Measurements from ENCODE around the gene KISS1R. TPM values are rescaled to one million over a fixed set of nuclear protein-coding genes. Genes with fewer than 3 reads are reported as not detected.
A peak's percentile ranks its signal among the peaks of the same experiment; 100 is the strongest.

Gene KISS1R
- total and polyA plus RNA-seq, 8 donors, result 0.16 to 1.0 (median 0.31) TPM; not detected in 2

DNA sequence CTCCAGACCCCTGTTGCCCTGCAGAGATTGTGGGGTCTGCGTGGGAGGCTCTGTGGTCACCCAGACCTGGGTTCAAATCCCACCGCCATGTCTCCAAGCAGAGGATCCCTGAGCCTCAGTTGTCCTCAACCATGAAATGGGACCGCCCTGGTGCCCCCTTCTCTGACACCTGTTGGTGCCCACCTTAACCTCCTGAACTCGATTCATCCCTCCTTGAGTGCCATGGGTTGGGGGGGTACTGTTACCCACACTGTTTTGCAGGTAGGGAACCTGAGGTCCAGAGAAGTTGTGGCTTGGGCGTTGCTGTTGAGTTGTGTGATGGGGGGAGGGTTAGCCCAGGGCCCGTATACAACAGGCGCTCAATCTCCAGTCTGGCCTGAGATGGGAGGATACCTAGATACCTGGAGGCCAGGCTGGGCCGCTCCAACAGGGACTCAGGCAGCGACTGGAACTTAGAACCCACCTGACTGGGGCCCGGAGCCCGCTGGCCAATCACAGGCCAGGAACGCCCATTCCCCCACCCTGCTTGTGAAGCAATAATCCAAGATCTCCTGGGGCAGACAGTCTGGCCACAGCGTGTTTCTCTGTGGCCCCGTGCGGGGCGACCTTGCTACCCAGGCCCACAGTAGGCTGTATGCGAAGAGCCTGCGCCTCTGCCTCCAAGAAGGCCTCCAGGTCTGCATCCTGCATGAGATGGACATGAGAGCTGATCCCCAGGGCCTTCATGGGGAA lies 11.5 kb downstream of the KISS1R start:
- DNase-seq (no peak), FAIRE-seq (no peak), ATAC-seq (no peak)
- no peak overlapping the region for H3K4me3 ChIP-seq
- TF ChIP-seq, protein P1, sequence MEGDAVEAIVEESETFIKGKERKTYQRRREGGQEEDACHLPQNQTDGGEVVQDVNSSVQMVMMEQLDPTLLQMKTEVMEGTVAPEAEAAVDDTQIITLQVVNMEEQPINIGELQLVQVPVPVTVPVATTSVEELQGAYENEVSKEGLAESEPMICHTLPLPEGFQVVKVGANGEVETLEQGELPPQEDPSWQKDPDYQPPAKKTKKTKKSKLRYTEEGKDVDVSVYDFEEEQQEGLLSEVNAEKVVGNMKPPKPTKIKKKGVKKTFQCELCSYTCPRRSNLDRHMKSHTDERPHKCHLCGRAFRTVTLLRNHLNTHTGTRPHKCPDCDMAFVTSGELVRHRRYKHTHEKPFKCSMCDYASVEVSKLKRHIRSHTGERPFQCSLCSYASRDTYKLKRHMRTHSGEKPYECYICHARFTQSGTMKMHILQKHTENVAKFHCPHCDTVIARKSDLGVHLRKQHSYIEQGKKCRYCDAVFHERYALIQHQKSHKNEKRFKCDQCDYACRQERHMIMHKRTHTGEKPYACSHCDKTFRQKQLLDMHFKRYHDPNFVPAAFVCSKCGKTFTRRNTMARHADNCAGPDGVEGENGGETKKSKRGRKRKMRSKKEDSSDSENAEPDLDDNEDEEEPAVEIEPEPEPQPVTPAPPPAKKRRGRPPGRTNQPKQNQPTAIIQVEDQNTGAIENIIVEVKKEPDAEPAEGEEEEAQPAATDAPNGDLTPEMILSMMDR (IDR thresholded peaks at IDR 0.05), result no peak
- intact Hi-C loops (cut with DNase I), result loop anchor here in 1 of 3 donors (10.0 kb wide), 1 partner anchor 56 kb away; the partner anchor contains the start of gene WDR18
- H3K9me3 ChIP-seq, result no peaks in the 10 kb centered on the region
- peaks cover 5 to 16% (median 14%) of the 10 kb centered on the region in 3 donors for H3K4me1 ChIP-seq
- 87 to 89% methylated on average over 18 of the region's 18 CpGs for WGBS, 2 donors
- H3K27me3 ChIP-seq, result no peaks in the 10 kb centered on the region
- no peak overlapping the region for H3K27ac ChIP-seq
- no peaks in the 10 kb centered on the region for H3K36me3 ChIP-seq

DNA sequence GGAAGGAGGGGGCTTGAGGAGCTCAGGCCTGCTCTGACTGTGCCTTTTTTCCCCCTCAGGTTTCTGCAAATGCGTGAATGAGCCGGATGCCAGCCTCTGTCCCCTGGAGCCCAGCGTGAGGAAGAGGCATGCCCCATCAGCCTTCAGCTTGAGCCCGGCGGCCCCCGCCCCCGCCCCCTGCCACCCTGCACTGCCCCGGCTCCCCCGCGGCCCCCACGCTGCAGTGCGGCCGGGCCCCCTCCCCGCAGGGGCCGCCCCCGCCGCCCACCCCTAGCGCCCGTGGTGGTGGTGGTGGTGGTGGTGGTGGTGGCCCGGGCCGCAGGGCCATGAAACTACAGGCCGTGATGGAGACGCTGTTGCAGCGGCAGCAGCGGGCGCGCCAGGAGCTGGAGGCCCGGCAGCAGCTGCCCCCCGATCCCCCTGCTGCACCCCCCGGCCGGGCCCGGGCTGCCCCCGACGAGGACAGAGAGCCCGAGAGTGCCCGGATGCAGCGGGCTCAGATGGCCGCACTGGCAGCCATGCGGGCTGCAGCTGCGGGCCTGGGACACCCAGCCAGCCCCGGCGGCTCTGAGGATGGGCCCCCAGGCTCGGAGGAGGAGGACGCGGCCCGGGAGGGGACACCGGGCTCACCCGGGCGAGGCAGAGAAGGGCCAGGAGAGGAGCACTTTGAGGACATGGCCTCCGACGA lies 12.2 kb downstream of the KISS1R start:
- FAIRE-seq, result no peak
- DNase-seq, result no peak
- intact Hi-C loops (cut with DNase I), result loop anchor here in 1 of 3 donors (10.0 kb wide), 1 partner anchor 55 kb away; the partner anchor contains the start of gene WDR18

DNA sequence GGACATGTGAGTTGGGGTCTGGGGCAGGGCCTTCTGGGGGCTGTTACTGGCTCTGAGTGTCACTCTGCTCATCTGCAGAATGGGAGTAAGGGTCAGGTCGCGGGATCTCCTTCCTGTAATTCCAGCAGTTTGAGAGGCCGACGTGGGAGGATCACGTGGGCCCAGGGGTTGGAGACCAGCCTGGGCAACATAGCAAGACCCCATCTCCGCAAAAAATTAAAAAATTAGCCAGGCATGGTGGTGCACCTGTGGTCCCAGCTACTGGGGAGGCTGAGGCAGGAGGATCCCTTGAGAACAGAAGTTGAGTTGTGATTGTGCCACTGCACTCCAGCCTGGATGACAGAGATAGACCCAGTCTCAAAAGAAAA lies 12.7 kb downstream of the KISS1R start:
- FAIRE-seq (no peak), ATAC-seq (no peak), DNase-seq (no peak)
- Histone ChIP-seq H3K9me3 (no peaks in the 10 kb centered on the region), H3K4me1 (peaks cover 12 to 27% (median 21%) of the 10 kb centered on the region in 3 donors), H3K27ac (no peak overlapping the region), H3K27me3 (no peaks in the 10 kb centered on the region), H3K36me3 (no peaks in the 10 kb centered on the region), H3K4me3 (no peak overlapping the region)
- intact Hi-C loops (cut with DNase I), result loop anchor here in 1 of 3 donors (10.0 kb wide), 1 partner anchor 55 kb away; the partner anchor contains the start of gene WDR18
- WGBS, 2 donors, result 92 to 96% methylated on average over 6 of the region's 6 CpGs
- TF ChIP-seq, protein P1 (IDR thresholded peaks at IDR 0.05), result no peak

More for the DNA sequence above, 12.2 kb downstream of the KISS1R start:
- H3K27me3 ChIP-seq, result no peaks in the 10 kb centered on the region
- TF ChIP-seq, protein P1 (IDR thresholded peaks at IDR 0.05), result no peak
- peaks cover 11 to 23% (median 21%) of the 10 kb centered on the region in 3 donors for H3K4me1 ChIP-seq
- no peak overlapping the region for H3K4me3 ChIP-seq
- WGBS, 2 donors, result 93% methylated on average over 44 to 51 of the region's 51 CpGs
- H3K36me3 ChIP-seq, result no peaks in the 10 kb centered on the region
- ATAC-seq, result no peak
- H3K9me3 ChIP-seq, result no peaks in the 10 kb centered on the region
- no peak overlapping the region for H3K27ac ChIP-seq

DNA sequence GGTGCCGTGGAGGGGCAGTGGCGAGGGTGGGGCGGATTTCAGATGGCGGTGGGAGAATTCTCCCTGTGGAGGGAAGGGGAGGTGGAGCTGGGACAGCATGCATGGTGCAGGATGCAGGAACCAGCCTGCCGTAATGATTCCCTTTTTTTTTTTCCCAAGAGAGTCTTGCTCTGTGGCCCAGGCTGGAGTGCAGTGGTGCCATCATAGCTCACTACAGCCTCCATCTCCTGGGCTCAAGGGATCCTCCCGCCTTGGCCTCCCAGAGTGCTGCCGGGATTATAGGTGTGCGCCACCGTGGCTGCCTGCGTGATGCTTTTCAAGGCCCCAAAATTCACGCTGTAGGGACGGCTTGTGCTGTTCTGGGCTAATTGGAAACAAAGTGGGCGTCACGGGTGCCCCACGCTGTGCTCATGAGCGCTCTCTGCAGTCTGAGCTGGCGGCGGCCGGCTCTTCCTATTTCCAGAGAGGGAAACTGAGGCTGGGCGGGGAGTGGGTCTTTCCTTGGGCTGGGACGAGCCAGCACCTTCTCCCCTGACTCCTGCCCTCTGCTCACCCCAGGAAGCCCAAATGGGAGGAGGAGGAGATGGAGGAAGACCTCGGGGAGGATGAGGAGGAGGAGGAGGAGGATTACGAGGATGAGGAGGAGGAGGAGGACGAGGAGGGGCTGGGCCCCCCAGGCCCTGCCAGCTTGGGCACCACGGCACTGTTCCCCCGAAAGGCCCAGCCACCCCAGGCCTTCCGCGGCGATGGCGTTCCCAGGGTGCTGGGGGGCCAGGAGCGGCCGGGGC lies 14.9 kb downstream of the KISS1R start:
- intact Hi-C loops (cut with DNase I), result no loop called here
- Histone ChIP-seq H3K4me1 (peaks cover 16 to 31% (median 25%) of the 10 kb centered on the region in 3 donors), H3K27me3 (no peaks in the 10 kb centered on the region), H3K36me3 (no peaks in the 10 kb centered on the region), H3K4me3 (no peak overlapping the region), H3K27ac (peak overlapping the region in 1 of 4 donors; percentile 76), H3K9me3 (no peaks in the 10 kb centered on the region)
- TF ChIP-seq, protein P1 (IDR thresholded peaks at IDR 0.05), result no peak
- 89 to 91% methylated on average over 26 to 32 of the region's 32 CpGs for WGBS, 2 donors
- DNase-seq (no peak), ATAC-seq (no peak), FAIRE-seq (no peak)

All from pancreas (tissue), 10 donors.